ENCODE measurements around the gene GPANK1. TPM values are rescaled to one million over a fixed set of nuclear protein-coding genes. Genes with fewer than 3 reads are reported as not detected.

Gene GPANK1
- total and polyA plus RNA-seq, 2 of the 13 experiments (the other 11 are each of a cell fraction or from before 2014, with no cell fraction given): 15.4 to 22.8 TPM

DNA sequence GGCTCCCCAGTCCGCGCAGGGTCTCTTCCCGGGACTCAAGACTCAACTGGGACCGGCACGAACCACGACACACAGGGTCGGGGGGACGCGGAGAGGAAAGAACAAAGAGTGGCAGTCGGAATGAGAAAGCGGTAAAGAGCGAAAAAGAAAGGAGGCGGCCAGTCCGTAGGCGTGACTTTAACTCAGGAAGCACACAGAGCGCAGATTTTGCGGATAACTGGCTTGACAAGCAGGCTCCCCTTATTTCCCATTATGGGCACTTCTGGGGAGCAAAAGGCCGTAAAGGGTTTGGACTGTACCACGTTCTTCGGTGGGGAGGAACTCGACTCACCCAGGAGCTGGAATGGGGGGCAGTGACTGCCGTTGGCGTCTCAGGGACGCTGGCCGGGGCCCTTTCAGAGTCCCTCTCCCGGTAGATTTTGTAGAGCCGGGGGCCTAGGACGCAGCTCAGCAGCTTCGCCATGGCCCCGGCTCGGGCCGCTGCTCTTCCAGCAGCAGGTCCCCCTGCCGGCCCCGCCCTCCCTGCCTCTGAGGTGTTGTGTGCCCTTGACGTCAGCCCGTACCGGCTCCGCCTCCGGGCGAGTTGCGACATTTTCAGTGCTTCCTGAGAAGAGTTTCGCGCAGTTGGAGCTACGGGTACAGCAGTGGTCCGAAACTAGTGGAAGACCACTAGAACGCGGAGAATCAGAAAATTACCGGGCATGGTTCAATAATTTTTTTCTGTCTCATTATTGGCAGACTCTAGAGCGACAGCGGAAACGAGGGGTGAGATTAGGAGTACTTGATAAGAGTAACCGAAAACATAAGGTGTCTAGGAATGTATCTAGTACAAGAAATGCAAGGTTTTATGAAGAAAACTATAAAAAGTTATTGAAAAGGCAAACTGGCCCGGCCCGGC lies 38.3 kb upstream of the GPANK1 start, which contains the start of gene ABHD16A (continued):
- TF ChIP-seq FLYWCH1 (CRISPR knock-in tag; IDR thresholded peaks at IDR 0.05) (no peak), SRF (IDR thresholded peaks at IDR 0.05; ENCODE audit: low read depth, low read length) (peak; percentile 59; the same call in 1 of the 2 replicates), ZNF326 (CRISPR knock-in tag; IDR thresholded peaks at IDR 0.05; ENCODE audit: borderline replicate concordance) (no peak), SMYD3 (CRISPR knock-in tag; IDR thresholded peaks at IDR 0.05) (peak; percentile 91; the same call in 1 of the 2 replicates), POGZ (CRISPR knock-in tag; IDR thresholded peaks at IDR 0.05) (peak; percentile 79), ZBTB3 (CRISPR knock-in tag; IDR thresholded peaks at IDR 0.05; ENCODE audit: borderline replicate concordance, low read depth) (no peak), ZNF724P (CRISPR knock-in tag; IDR thresholded peaks at IDR 0.05; ENCODE audit: borderline replicate concordance) (no peak), ZNF263 (CRISPR knock-in tag; IDR thresholded peaks at IDR 0.05) (peak; percentile 27; the same call in 1 of the 2 replicates), HDAC2 (CRISPR knock-in tag; IDR thresholded peaks at IDR 0.05) (peak; percentile 83), KDM5A (IDR thresholded peaks at IDR 0.05; ENCODE audit: borderline replicate concordance, low read length) (peak; percentile 60), JARID2 (CRISPR knock-in tag; IDR thresholded peaks at IDR 0.05; ENCODE audit: insufficient replicate concordance) (peak; percentile 65), MAFG (CRISPR knock-in tag; IDR thresholded peaks at IDR 0.05) (no peak), SP140L (CRISPR knock-in tag; IDR thresholded peaks at IDR 0.05; ENCODE audit: borderline replicate concordance) (no peak), SRSF4 (IDR thresholded peaks at IDR 0.05; ENCODE audit: low read depth, low read length, poor library complexity, severe bottlenecking) (no peak)
- TF ChIP-seq, protein P1, sequence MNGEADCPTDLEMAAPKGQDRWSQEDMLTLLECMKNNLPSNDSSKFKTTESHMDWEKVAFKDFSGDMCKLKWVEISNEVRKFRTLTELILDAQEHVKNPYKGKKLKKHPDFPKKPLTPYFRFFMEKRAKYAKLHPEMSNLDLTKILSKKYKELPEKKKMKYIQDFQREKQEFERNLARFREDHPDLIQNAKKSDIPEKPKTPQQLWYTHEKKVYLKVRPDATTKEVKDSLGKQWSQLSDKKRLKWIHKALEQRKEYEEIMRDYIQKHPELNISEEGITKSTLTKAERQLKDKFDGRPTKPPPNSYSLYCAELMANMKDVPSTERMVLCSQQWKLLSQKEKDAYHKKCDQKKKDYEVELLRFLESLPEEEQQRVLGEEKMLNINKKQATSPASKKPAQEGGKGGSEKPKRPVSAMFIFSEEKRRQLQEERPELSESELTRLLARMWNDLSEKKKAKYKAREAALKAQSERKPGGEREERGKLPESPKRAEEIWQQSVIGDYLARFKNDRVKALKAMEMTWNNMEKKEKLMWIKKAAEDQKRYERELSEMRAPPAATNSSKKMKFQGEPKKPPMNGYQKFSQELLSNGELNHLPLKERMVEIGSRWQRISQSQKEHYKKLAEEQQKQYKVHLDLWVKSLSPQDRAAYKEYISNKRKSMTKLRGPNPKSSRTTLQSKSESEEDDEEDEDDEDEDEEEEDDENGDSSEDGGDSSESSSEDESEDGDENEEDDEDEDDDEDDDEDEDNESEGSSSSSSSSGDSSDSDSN (CRISPR knock-in tag; IDR thresholded peaks at IDR 0.05): peak; percentile 60
- TF ChIP-seq, protein P2, sequence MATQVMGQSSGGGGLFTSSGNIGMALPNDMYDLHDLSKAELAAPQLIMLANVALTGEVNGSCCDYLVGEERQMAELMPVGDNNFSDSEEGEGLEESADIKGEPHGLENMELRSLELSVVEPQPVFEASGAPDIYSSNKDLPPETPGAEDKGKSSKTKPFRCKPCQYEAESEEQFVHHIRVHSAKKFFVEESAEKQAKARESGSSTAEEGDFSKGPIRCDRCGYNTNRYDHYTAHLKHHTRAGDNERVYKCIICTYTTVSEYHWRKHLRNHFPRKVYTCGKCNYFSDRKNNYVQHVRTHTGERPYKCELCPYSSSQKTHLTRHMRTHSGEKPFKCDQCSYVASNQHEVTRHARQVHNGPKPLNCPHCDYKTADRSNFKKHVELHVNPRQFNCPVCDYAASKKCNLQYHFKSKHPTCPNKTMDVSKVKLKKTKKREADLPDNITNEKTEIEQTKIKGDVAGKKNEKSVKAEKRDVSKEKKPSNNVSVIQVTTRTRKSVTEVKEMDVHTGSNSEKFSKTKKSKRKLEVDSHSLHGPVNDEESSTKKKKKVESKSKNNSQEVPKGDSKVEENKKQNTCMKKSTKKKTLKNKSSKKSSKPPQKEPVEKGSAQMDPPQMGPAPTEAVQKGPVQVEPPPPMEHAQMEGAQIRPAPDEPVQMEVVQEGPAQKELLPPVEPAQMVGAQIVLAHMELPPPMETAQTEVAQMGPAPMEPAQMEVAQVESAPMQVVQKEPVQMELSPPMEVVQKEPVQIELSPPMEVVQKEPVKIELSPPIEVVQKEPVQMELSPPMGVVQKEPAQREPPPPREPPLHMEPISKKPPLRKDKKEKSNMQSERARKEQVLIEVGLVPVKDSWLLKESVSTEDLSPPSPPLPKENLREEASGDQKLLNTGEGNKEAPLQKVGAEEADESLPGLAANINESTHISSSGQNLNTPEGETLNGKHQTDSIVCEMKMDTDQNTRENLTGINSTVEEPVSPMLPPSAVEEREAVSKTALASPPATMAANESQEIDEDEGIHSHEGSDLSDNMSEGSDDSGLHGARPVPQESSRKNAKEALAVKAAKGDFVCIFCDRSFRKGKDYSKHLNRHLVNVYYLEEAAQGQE (IDR thresholded peaks at IDR 0.05; ENCODE audit: borderline replicate concordance in 1 of 2, low read depth in 1 of 2, low read length in 2 of 2): peak in 1 of 2 experiments; percentile 71; a peak in 1 of 4 replicates
- TF ChIP-seq, protein P3, sequence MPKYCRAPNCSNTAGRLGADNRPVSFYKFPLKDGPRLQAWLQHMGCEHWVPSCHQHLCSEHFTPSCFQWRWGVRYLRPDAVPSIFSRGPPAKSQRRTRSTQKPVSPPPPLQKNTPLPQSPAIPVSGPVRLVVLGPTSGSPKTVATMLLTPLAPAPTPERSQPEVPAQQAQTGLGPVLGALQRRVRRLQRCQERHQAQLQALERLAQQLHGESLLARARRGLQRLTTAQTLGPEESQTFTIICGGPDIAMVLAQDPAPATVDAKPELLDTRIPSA (CRISPR knock-in tag; IDR thresholded peaks at IDR 0.05; ENCODE audit: borderline replicate concordance): peak; percentile 66; the same call in 1 of the 2 replicates
- TF ChIP-seq, protein P4, sequence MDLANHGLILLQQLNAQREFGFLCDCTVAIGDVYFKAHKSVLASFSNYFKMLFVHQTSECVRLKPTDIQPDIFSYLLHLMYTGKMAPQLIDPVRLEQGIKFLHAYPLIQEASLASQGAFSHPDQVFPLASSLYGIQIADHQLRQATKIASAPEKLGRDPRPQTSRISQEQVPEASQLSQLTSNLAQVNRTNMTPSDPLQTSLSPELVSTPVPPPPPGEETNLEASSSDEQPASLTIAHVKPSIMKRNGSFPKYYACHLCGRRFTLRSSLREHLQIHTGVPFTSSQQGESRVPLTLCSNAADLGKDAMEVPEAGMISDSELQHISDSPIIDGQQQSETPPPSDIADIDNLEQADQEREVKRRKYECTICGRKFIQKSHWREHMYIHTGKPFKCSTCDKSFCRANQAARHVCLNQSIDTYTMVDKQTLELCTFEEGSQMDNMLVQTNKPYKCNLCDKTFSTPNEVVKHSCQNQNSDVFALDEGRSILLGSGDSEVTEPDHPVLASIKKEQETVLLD (CRISPR knock-in tag; IDR thresholded peaks at IDR 0.05; ENCODE audit: low read depth): peak; percentile 65; the same call in 1 of the 2 replicates

Data from HepG2 (cell line).